ENCODE measurements around the gene FNTB. TPM values are rescaled to one million over a fixed set of nuclear protein-coding genes. Genes with fewer than 3 reads are reported as not detected.

The FNTB gene
- total RNA-seq, 1 experiment from 2014 or later = 26.7 TPM

DNA sequence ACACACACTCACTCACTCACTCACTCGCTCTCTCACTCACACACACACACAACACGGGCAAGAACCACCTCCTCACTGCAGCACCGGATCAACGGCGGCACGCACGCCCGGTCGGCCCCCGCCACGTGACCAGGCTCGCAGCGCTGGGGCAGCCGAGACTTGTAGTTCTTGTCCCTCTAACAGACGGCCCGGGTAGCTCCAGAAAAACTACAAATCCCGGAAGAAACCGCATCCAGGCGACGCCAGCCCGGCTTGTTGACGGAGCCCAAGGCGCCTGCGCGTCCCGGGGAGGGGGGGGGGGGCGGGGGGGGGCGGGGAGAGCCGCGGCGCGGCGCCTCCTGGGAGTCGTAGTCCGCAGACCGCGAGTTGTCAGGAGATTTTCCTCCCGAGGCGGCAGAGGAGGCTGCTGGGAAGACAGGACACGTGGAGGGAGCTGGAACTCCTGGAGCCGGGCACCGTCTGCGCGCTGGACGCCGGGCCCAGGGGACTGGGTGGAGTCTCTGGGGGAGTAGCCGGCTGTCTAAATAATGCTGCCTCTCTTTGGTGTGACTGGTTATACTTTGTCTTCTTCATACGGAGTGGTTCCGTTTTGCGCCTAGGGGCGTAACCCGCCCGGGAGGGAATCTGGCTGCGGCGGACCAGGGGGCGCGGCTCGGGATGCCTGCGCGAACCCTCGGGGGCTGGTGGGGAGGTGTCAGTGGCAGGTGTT lies 115.9 kb downstream of the FNTB start, which contains the start of gene MAX:
Gene MAX (minus strand): TSS at position 77 of the 709 bp plus-strand sequence. CDS start 178 bp downstream, outside the sequence.
- intact Hi-C loops (cut with micrococcal nuclease) = loop anchor here (5.0 kb wide), 1 partner anchor 310 kb away; the partner anchor contains the start of gene FUT8
- Histone ChIP-seq H3K9me2 (ENCODE audit: insufficient read depth) (0 out of 2 replicates have a peak, but pooled peaks cover 2% of the 10 kb centered on the region), H3K27ac (ENCODE audit: low read depth, low read length) (peak within 1 kb of the TSS; percentile 52), H3K4me3 (replicated peaks in 1 of 2; ENCODE audit: low read depth in 1 of 2, low read length in 2 of 2) (peak within 1 kb of the TSS; percentile 84 to 85), H3K79me2 (ENCODE audit: insufficient read depth, low read length) (peaks cover 38% of the 10 kb centered on the region), H3K36me3 (ENCODE audit: control insufficient read depth in 1 of 2, insufficient read depth in 2 of 2, low read length in 2 of 2) (peaks cover 0 to 9% of the 10 kb centered on the region in 2 experiments; a peak in 2 of 4 replicates), H3K9me3 (ENCODE audit: control insufficient read depth in 1 of 2, insufficient read depth in 1 of 2, low read depth in 1 of 2, low read length in 2 of 2) (no peaks in the 10 kb centered on the region), H3K9ac (ENCODE audit: low read length) (peak within 1 kb of the TSS; percentile 73), H4K20me1 (ENCODE audit: insufficient read depth) (no peaks in the 10 kb centered on the region), H3K4me1 (ENCODE audit: control insufficient read depth in 1 of 2, insufficient read depth in 2 of 2, low read length in 2 of 2) (peaks cover 8 to 16% of the 10 kb centered on the region in 2 experiments; a peak in 2 of 4 replicates), H2AFZ (ENCODE audit: low read depth, low read length, poor library complexity, severe bottlenecking) (peak within 1 kb of the TSS; percentile 92), H3K4me2 (ENCODE audit: low read length) (peak within 1 kb of the TSS; percentile 95), H3K27me3 (ENCODE audit: insufficient read depth, low read length) (no peaks in the 10 kb centered on the region)
- BruUV-seq (replicated peaks) = no TSS peak
- ATAC-seq (peak; percentile 89), DNase-seq (ENCODE audit: low read depth, low spot score) (peak; percentile 96)
- RAD21 ChIA-PET (ENCODE audit: low non-redundant PET in 1 of 2, low total read pairs in 2 of 2, uncharacterized antibody in 2 of 2, unreplicated experiment in 2 of 2) = interaction anchor here in 1 of 2 experiments (0.6 to 1.3 kb wide), 3 partner anchors 116 to 496 kb away, joined by 4 to 6 read pairs (median 4); partner anchors contain the start of gene FNTB
- no peak for TF ChIP-seq ZFX (IDR thresholded peaks at IDR 0.05)
- TF ChIP-seq RAD21 (IDR thresholded peaks at IDR 0.05; ENCODE audit: low read depth) = no peak
- TF ChIP-seq EZH2 (IDR thresholded peaks at IDR 0.05) = no peak
- peak; percentile 99 for TF ChIP-seq MAX (IDR thresholded peaks at IDR 0.05)
- no peak for TF ChIP-seq ZNF274 (IDR thresholded peaks at IDR 0.05; ENCODE audit: low read depth, low read length)
- peak; percentile 27; the same call in 1 of the 2 replicates for TF ChIP-seq SP1 (IDR thresholded peaks at IDR 0.05; ENCODE audit: low read depth)
- TF ChIP-seq CBX3 (IDR thresholded peaks at IDR 0.05; ENCODE audit: low read depth) = no peak
- peak; percentile 86 for TF ChIP-seq POLR2AphosphoS5 (IDR thresholded peaks at IDR 0.05; ENCODE audit: low read depth, low read length)
- peak; percentile 60 for TF ChIP-seq POLR2A (IDR thresholded peaks at IDR 0.05; ENCODE audit: borderline replicate concordance, extremely low read depth, insufficient read depth, insufficient read length)
- TF ChIP-seq SIN3A (IDR thresholded peaks at IDR 0.05; ENCODE audit: low read depth) = peak; percentile 93
- no peak for TF ChIP-seq EGR1 (IDR thresholded peaks at IDR 0.05; ENCODE audit: low read depth)
- CTCF ChIA-PET = interaction anchor here (0.7 to 1.7 kb wide), 5 partner anchors 16 to 859 kb away, joined by 3 to 4 read pairs (median 4); partner anchors contain the start of gene FNTB
- POLR2A ChIA-PET = interaction anchor here (0.6 to 1.6 kb wide), 9 partner anchors 9 to 1012 kb away, joined by 3 to 5 read pairs (median 3); no protein-coding TSS in a partner anchor
